ENCODE measurements around the gene UNC5A.
A peak's percentile ranks its signal among the peaks of the same experiment; 100 is the strongest.

The UNC5A gene

GRCh38 chr5:176822041-176822792 is 11.9 kb downstream of the UNC5A start:
- DNase-seq: no peak

- peak; percentile 12 for DNase-seq
Measured at GRCh38 chr5:176822793-176823481, 12.6 kb downstream of the UNC5A start.

- no peak for DNase-seq
Measured at GRCh38 chr5:176823869-176824412, 13.6 kb downstream of the UNC5A start.

- DNase-seq: no peak
Measured at GRCh38 chr5:176824604-176825003, 14.2 kb downstream of the UNC5A start.

GRCh38 chr5:176825234-176825633 is 14.9 kb downstream of the UNC5A start:
- no peak for DNase-seq

GRCh38 chr5:176825957-176826356 is 15.6 kb downstream of the UNC5A start:
- no peak for DNase-seq

GRCh38 chr5:176827736-176828414 is 17.5 kb downstream of the UNC5A start:
- no peak for DNase-seq

GRCh38 chr5:176829320-176829719 is 19.0 kb downstream of the UNC5A start:
- DNase-seq: no peak

GRCh38 chr5:176830422-176830994 is 20.1 kb downstream of the UNC5A start:
- no peak for DNase-seq

GRCh38 chr5:176830995-176831423 is 20.6 kb downstream of the UNC5A start:
- no peak for DNase-seq

GRCh38 chr5:176831425-176831824 is 21.1 kb downstream of the UNC5A start:
- no peak for DNase-seq

GRCh38 chr5:176832162-176832561 is 21.8 kb downstream of the UNC5A start:
- DNase-seq: no peak

GRCh38 chr5:176833286-176833685 is 22.9 kb downstream of the UNC5A start:
- DNase-seq: no peak

- no peak for DNase-seq
Measured at GRCh38 chr5:176835918-176836317, 25.6 kb downstream of the UNC5A start.

GRCh38 chr5:176836811-176837706 is 26.7 kb downstream of the UNC5A start:
- DNase-seq: peak; percentile 60

- no peak for DNase-seq
Measured at GRCh38 chr5:176837707-176838115, 27.4 kb downstream of the UNC5A start.

- no peak for DNase-seq
Measured at GRCh38 chr5:176843673-176844072, 33.3 kb downstream of the UNC5A start.

- DNase-seq: no peak
Measured at GRCh38 chr5:176844281-176844680, 33.9 kb downstream of the UNC5A start.

GRCh38 chr5:176844706-176845391 is 34.5 kb downstream of the UNC5A start:
- peak; percentile 52 for DNase-seq

- no peak for DNase-seq
Measured at GRCh38 chr5:176845392-176845713, 35.0 kb downstream of the UNC5A start.

- no peak for DNase-seq
Measured at GRCh38 chr5:176846335-176847140, 36.2 kb downstream of the UNC5A start.
